MM.1S (cell line): ENCODE measurements around the gene BUB3.

Experiments used
- DNase-seq: peaks from one replicate; pipeline ENCODE4 v3.0.0-alpha.2; 2015
- H2AFZ ChIP-seq: fragments of 300-600 bp; sonication (generic); 2 replicates; pipeline ENCODE4 v1.6.0; 2016; ENCODE audit warnings: antibody characterized with exemption, low read length
- H3F3A ChIP-seq: fragments of 300-600 bp; sonication (generic); 2 replicates; pipeline ENCODE4 v1.6.1; 2016; ENCODE audit warnings: mild to moderate bottlenecking, antibody characterized with exemption, low read length, moderate library complexity, mixed read lengths; ENCODE audit not compliant: insufficient read depth
- H3K27ac ChIP-seq: fragments of 300-600 bp; sonication (generic); 2 replicates; pipeline ENCODE4 v1.5.1; 2016; ENCODE audit warnings: mild to moderate bottlenecking, low read length
- H3K27me3 ChIP-seq: fragments of 300-600 bp; sonication (generic); replicated peaks from 2 replicates; pipeline ENCODE4 v1.6.0; 2016; ENCODE audit warnings: low read length; ENCODE audit not compliant: insufficient read depth
- H3K36me3 ChIP-seq: fragments of 300-600 bp; sonication (generic); replicated peaks from 2 replicates; pipeline ENCODE4 v1.6.1; 2016; ENCODE audit warnings: mild to moderate bottlenecking, low read length, mixed read lengths; ENCODE audit not compliant: insufficient read depth
- H3K4me1 ChIP-seq: fragments of 300-600 bp; sonication (generic); 2 replicates; pipeline ENCODE4 v1.6.1; 2016; ENCODE audit warnings: low read length, mixed read lengths
- H3K4me2 ChIP-seq: fragments of 300-600 bp; sonication (generic); 2 replicates; pipeline ENCODE4 v1.6.0; 2016; ENCODE audit warnings: low read depth, low read length
- H3K4me3 ChIP-seq: fragments of 300-600 bp; sonication (generic); 2 replicates; pipeline ENCODE4 v1.5.1; 2016; ENCODE audit warnings: low read length, mixed read lengths
- H3K79me2 ChIP-seq: fragments of 300-600 bp; sonication (generic); 2 replicates; pipeline ENCODE4 v1.6.1; 2016; ENCODE audit warnings: mixed run types, low read length, mixed read lengths
- H3K9ac ChIP-seq: fragments of 300-600 bp; sonication (generic); 2 replicates; pipeline ENCODE4 v1.6.1; 2016; ENCODE audit warnings: low read length, mixed read lengths
- H3K9me2 ChIP-seq: fragments of 300-600 bp; sonication (generic); replicated peaks from 2 replicates; pipeline ENCODE4 v1.6.1; 2016; ENCODE audit warnings: mild to moderate bottlenecking, low read length, mixed read lengths; ENCODE audit not compliant: insufficient read depth
- H3K9me3 ChIP-seq: fragments of 300-600 bp; sonication (generic); replicated peaks from 2 replicates; pipeline ENCODE4 v1.6.1; 2016; ENCODE audit warnings: mild to moderate bottlenecking, low read length, mixed read lengths; ENCODE audit not compliant: insufficient read depth
- H4K20me1 ChIP-seq: fragments of 300-600 bp; sonication (generic); 2 replicates; pipeline ENCODE4 v1.6.1; 2016; ENCODE audit warnings: mild to moderate bottlenecking, low read length, moderate library complexity, mixed read lengths; ENCODE audit not compliant: insufficient read depth
- CTCF ChIP-seq: fragments of 300-600 bp; sonication (generic); IDR thresholded peaks from 2 replicates; pipeline ENCODE4 v1.5.1; 2016; ENCODE audit warnings: antibody characterized with exemption, low read length, mixed read lengths
- EZH2 ChIP-seq: fragments of 300-600 bp; sonication (generic); optimal IDR thresholded peaks from 2 replicates; pipeline ENCODE3; 2017; ENCODE audit warnings: low read depth, mild to moderate bottlenecking, antibody characterized with exemption, low read length, mixed read lengths
- EZH2phosphoT487 ChIP-seq: fragments of 300-600 bp; sonication (generic); IDR thresholded peaks from 2 replicates; pipeline ENCODE4 v1.6.1; 2018; ENCODE audit warnings: antibody characterized with exemption, low read length

Gene BUB3

GRCh38 chr10:123160311-123160980 lies 6.2 kb downstream of the BUB3 start:
- Histone ChIP-seq H3F3A (0 out of 2 replicates have a peak, but pooled peaks cover 4% of the 10 kb centered on the region), H3K4me2 (0 out of 2 replicates have a peak overlapping the region, but pooled peaks have one; percentile 4), H3K4me3 (no peak overlapping the region), H3K27me3 (no peaks in the 10 kb centered on the region), H2AFZ (no peak overlapping the region), H4K20me1 (peaks cover 24% of the 10 kb centered on the region; the same call in 1 of the 2 replicates), H3K79me2 (peaks cover 98% of the 10 kb centered on the region), H3K9me2 (no peaks in the 10 kb centered on the region), H3K36me3 (peaks cover 58% of the 10 kb centered on the region), H3K9ac (no peak overlapping the region), H3K9me3 (no peaks in the 10 kb centered on the region), H3K27ac (no peak overlapping the region), H3K4me1 (peaks cover 34% of the 10 kb centered on the region)
- DNase-seq: peak; percentile 41
- TF ChIP-seq EZH2: no peak
- no peak for TF ChIP-seq EZH2phosphoT487
- TF ChIP-seq CTCF: no peak

GRCh38 chr10:123164319-123164718 lies 10.1 kb downstream of the BUB3 start:
- no peaks in the 10 kb centered on the region for H3K9me2 ChIP-seq
- TF ChIP-seq CTCF (no peak), EZH2phosphoT487 (no peak), EZH2 (no peak)
- no peak overlapping the region for H3K27ac ChIP-seq
- no peak for DNase-seq
- no peak overlapping the region for H3K9ac ChIP-seq
- H4K20me1 ChIP-seq: peaks cover 15% of the 10 kb centered on the region; the same call in 1 of the 2 replicates
- H3K4me2 ChIP-seq: no peak overlapping the region
- peaks cover 11% of the 10 kb centered on the region for H3K4me1 ChIP-seq
- no peaks in the 10 kb centered on the region for H3K9me3 ChIP-seq
- no peaks in the 10 kb centered on the region for H3K27me3 ChIP-seq
- no peak overlapping the region for H2AFZ ChIP-seq
- peaks cover 87% of the 10 kb centered on the region for H3K79me2 ChIP-seq
- peaks cover 43% of the 10 kb centered on the region for H3K36me3 ChIP-seq
- H3K4me3 ChIP-seq: no peak overlapping the region
- H3F3A ChIP-seq: peaks cover 2% of the 10 kb centered on the region; the same call in 1 of the 2 replicates

DNA sequence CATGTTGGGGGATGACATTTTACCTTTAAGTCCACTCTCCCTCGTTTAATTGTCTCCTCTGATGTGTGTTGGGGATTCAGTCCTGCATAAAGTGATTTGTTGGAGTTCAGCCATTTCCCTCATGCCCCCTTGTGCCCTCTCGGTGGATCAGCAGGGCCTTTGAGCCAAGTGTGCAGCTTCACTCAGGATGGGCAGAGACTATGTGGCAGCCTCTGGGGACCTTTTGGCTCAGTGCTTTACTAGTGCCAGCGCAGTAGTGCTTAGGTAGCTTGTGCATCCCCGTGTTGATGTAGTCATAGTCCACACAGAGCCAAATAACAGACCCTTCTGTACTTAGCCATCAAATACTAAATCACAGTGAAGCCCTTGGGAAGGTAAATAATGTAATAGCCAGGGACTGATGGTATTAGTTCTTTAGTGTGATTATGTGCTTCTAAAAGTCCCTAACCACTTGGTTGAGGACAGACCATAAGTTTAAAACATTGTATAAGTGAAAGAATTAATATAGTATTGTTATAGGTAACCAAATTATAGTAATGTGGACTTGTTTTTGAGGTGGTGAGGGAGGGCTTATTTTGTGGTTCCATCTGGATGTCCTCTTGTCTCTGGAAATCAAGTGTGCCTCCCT lies 11.4 kb downstream of the BUB3 start:
- Histone ChIP-seq H3K4me1 (no peaks in the 10 kb centered on the region; the same call in 1 of the 2 replicates), H3K79me2 (peaks cover 83% of the 10 kb centered on the region), H4K20me1 (peaks cover 5% of the 10 kb centered on the region; the same call in 1 of the 2 replicates), H3K27me3 (no peaks in the 10 kb centered on the region), H3F3A (peaks cover 5% of the 10 kb centered on the region; the same call in 1 of the 2 replicates), H3K4me3 (no peak overlapping the region), H3K27ac (no peak overlapping the region), H2AFZ (no peak overlapping the region), H3K9ac (no peak overlapping the region), H3K9me2 (no peaks in the 10 kb centered on the region), H3K4me2 (no peak overlapping the region), H3K36me3 (peaks cover 43% of the 10 kb centered on the region), H3K9me3 (no peaks in the 10 kb centered on the region)
- DNase-seq: no peak
- TF ChIP-seq EZH2 (no peak), EZH2phosphoT487 (no peak), CTCF (no peak)
